GM12878 (cell line): ENCODE measurements around the gene MMP20. TPM values are rescaled to one million over a fixed set of nuclear protein-coding genes. Genes with fewer than 3 reads are reported as not detected.
A peak's percentile ranks its signal among the peaks of the same experiment; 100 is the strongest.

ENCODE experiments used
- ATAC-seq: fragments of 200-7000 bp; cut with Tn5 transposase; 3 replicates; pipeline ENCODE4 v1.9.1; 2020; ENCODE audit warnings: mild to moderate bottlenecking, moderate library complexity
- BruUV-seq: library from RNA; stranded (reverse); fragments of 400-500 nt; replicated peaks from 2 replicates; lab custom pipeline; 2021; lab: Mats Ljungman, UMichigan
- CTCF ChIA-PET: fragments of 300-600 bp; sonication (Branson Sonifier 250); formaldehyde crosslinking; extraction: SDS; loops from one replicate; lab custom pipeline; 2021; ENCODE audit warnings: inconsistent platforms; lab: Yijun Ruan, JAX
- POLR2A ChIA-PET: fragments of 350-600 bp; formaldehyde crosslinking; extraction: SDS; loops from one replicate; lab custom pipeline; 2021; ENCODE audit warnings: inconsistent platforms; lab: Charles Lee
- RAD21 ChIA-PET: fragments of 300-600 bp; sonication (Branson Sonifier 250); formaldehyde crosslinking; loops from one replicate; lab custom pipeline; 2023; ENCODE audit warnings: antibody characterized with exemption; ENCODE audit not compliant: unreplicated experiment; lab: Charles Lee
- SMC1A ChIA-PET: fragments of 300-600 bp; sonication (Branson Sonifier 250); formaldehyde crosslinking; loops from one replicate; lab custom pipeline; 2023; ENCODE audit not compliant: unreplicated experiment, uncharacterized antibody; lab: Charles Lee
- DNase-seq: peaks from one replicate; pipeline ENCODE4 v3.0.0-alpha.2; 2011; ENCODE audit warnings: low read depth, low spot score
- FAIRE-seq: peaks from 3 replicates; lab custom pipeline; 2011; peaks lifted over from hg19 to GRCh38; lab: Jason Lieb, UNC
- H2AFZ ChIP-seq: 2 replicates; pipeline ENCODE4 v1.6.0; 2011; ENCODE audit warnings: low read depth, low read length, control low read depth; ENCODE audit not compliant: control insufficient read depth
- H3K27ac ChIP-seq: 2 replicates; pipeline ENCODE4 v1.5.1; 2011; ENCODE audit warnings: control low read depth; ENCODE audit not compliant: control insufficient read depth, insufficient read depth
- H3K27me3 ChIP-seq, 2 experiments: replicated peaks in 1 of 2; 2 replicates each; pipeline versions ENCODE4 v1.6.0 to v1.6.1; 2011; ENCODE audit warnings: low read length in 1 of 2; ENCODE audit not compliant: control insufficient read depth in 2 of 2, insufficient read depth in 2 of 2
- H3K36me3 ChIP-seq, 2 experiments: 2 replicates each; pipeline ENCODE4 v1.5.1; 2011; ENCODE audit warnings: low read length in 1 of 2; ENCODE audit not compliant: control insufficient read depth in 2 of 2, insufficient read depth in 2 of 2
- H3K4me1 ChIP-seq: 2 replicates; pipeline ENCODE4 v1.6.1; 2011; ENCODE audit warnings: mild to moderate bottlenecking, low read length, moderate library complexity, mixed read lengths; ENCODE audit not compliant: control insufficient read depth, insufficient read depth
- H3K4me2 ChIP-seq: 2 replicates; pipeline ENCODE4 v1.6.0; 2011; ENCODE audit warnings: control low read depth; ENCODE audit not compliant: control insufficient read depth, insufficient read depth
- H3K4me3 ChIP-seq: fragments of 200-600 bp; sonication (generic); 2 replicates; pipeline ENCODE4 v1.5.1; 2016
- H3K79me2 ChIP-seq: 2 replicates; pipeline ENCODE4 v1.6.0; 2011; ENCODE audit warnings: low read length; ENCODE audit not compliant: control insufficient read depth, insufficient read depth
- H3K9ac ChIP-seq: 2 replicates; pipeline ENCODE4 v1.8.0; 2011; ENCODE audit warnings: low read length, control low read depth, mixed read lengths; ENCODE audit not compliant: control insufficient read depth, insufficient read depth
- H3K9me3 ChIP-seq: replicated peaks from 3 replicates; pipeline ENCODE4 v1.5.1; 2011; ENCODE audit warnings: mild to moderate bottlenecking, low read length; ENCODE audit not compliant: control insufficient read depth, insufficient read depth
- H4K20me1 ChIP-seq: 2 replicates; pipeline ENCODE4 v1.6.0; 2011; ENCODE audit not compliant: control insufficient read depth, insufficient read depth
- ATF2 ChIP-seq: IDR thresholded peaks from 2 replicates; pipeline ENCODE4 v1.6.1; 2012; ENCODE audit warnings: low read length, inconsistent platforms
- BCL3 ChIP-seq: IDR thresholded peaks from 2 replicates; pipeline ENCODE4 v1.6.1; 2011; ENCODE audit warnings: borderline replicate concordance, low read depth, mild to moderate bottlenecking, moderate library complexity, low read length; ENCODE audit not compliant: insufficient read depth, poor library complexity, severe bottlenecking
- BHLHE40 ChIP-seq, 2 experiments: fragments of 450-650 bp in 1 of 2; IDR thresholded peaks; 2 replicates each; pipeline ENCODE4 v1.6.1; 2011 to 2017; ENCODE audit warnings: low read depth in 2 of 2, borderline replicate concordance in 1 of 2, improper control_type of control experiment in 1 of 2, low read length in 1 of 2, mild to moderate bottlenecking in 1 of 2
- BRCA1 ChIP-seq: IDR thresholded peaks from 2 replicates; pipeline ENCODE4 v1.6.1; 2011; ENCODE audit warnings: low read depth, low read length, improper control_type of control experiment
- CBX5 ChIP-seq: sonication (generic); IDR thresholded peaks from 2 replicates; pipeline ENCODE4 v1.6.1; 2016; ENCODE audit warnings: low read depth, moderate library complexity, mild to moderate bottlenecking, inconsistent platforms
- CREB1 ChIP-seq: IDR thresholded peaks from 2 replicates; pipeline ENCODE4 v1.6.1; 2012; ENCODE audit warnings: low read depth, mild to moderate bottlenecking, inconsistent platforms
- CREM ChIP-seq: IDR thresholded peaks from 2 replicates; pipeline ENCODE4 v1.6.1; 2014; ENCODE audit warnings: antibody characterized with exemption, low read depth
- EGR1 ChIP-seq, 2 experiments: IDR thresholded peaks; 1 replicate in 1 of 2; 2 replicates in 1 of 2; pipeline ENCODE4 v1.6.1; 2011 to 2012; ENCODE audit warnings: low read depth in 2 of 2, low read length in 2 of 2, borderline replicate concordance in 1 of 2, mild to moderate bottlenecking in 1 of 2, moderate library complexity in 1 of 2
- ESRRA ChIP-seq: IDR thresholded peaks from 2 replicates; pipeline ENCODE4 v1.6.1; 2012; ENCODE audit warnings: mild to moderate bottlenecking, low read length, improper control_type of control experiment
- FOXM1 ChIP-seq: IDR thresholded peaks from 2 replicates; pipeline ENCODE4 v1.6.1; 2012; ENCODE audit warnings: low read depth, mild to moderate bottlenecking, inconsistent platforms, low read length, moderate library complexity
- GABPA ChIP-seq: IDR thresholded peaks from 2 replicates; pipeline ENCODE4 v1.6.1; 2014; ENCODE audit warnings: antibody characterized with exemption, low read depth, mild to moderate bottlenecking, inconsistent platforms
- GATAD2B ChIP-seq: fragments of 450-650 bp; conservative IDR thresholded peaks from 2 replicates; pipeline ENCODE4 v1.6.1; 2017; ENCODE audit warnings: low read depth, mild to moderate bottlenecking, moderate library complexity
- MEF2B ChIP-seq: fragments of 450-650 bp; IDR thresholded peaks from 2 replicates; pipeline ENCODE4 v1.6.1; 2018; ENCODE audit warnings: mild to moderate bottlenecking, moderate library complexity; ENCODE audit not compliant: partially characterized antibody, poor library complexity, severe bottlenecking
- MYB ChIP-seq: fragments of 150-350 bp; IDR thresholded peaks from 2 replicates; pipeline ENCODE4 v1.6.1; 2014; ENCODE audit warnings: mild to moderate bottlenecking, low read depth, low read length, borderline replicate concordance
- NBN ChIP-seq: fragments of 450-650 bp; IDR thresholded peaks from 2 replicates; pipeline ENCODE4 v1.6.1; 2016
- PAX8 ChIP-seq: fragments of 450-650 bp; IDR thresholded peaks from 2 replicates; pipeline ENCODE4 v1.6.1; 2017; ENCODE audit warnings: mild to moderate bottlenecking, moderate library complexity
- RB1 ChIP-seq: fragments of 450-650 bp; formaldehyde crosslinking; IDR thresholded peaks from 2 replicates; pipeline ENCODE4 v1.6.1; 2017; ENCODE audit warnings: mild to moderate bottlenecking, borderline replicate concordance
- TCF3 ChIP-seq: IDR thresholded peaks from 2 replicates; pipeline ENCODE4 v1.6.1; 2012; ENCODE audit warnings: low read depth, mild to moderate bottlenecking, low read length, borderline replicate concordance; ENCODE audit not compliant: insufficient read depth
- TCF7 ChIP-seq: IDR thresholded peaks from 2 replicates; pipeline ENCODE4 v1.6.1; 2014; ENCODE audit warnings: antibody characterized with exemption, borderline replicate concordance
- whole genome bisulfite sequencing: methylation state at CpG from one replicate; pipeline ENCODE4 v1.1.6; 2016; ENCODE audit warnings: low lambda C conversion rate; ENCODE audit not compliant: insufficient replicate concordance, insufficient coverage; ENCODE audit errors: missing lambda C conversion rate; 5-methylcytosine and 5-hydroxymethylcytosine counted together
- in situ Hi-C: fragments of 300-500 bp; cut with MboI; formaldehyde crosslinking; loops from 9 replicates; pipeline ENCODE4 v1.14.3; 2018; ENCODE audit warnings: mixed read lengths
- intact Hi-C: fragments of 100-400 bp; cut with micrococcal nuclease; formaldehyde crosslinking; loops from one replicate; pipeline ENCODE4 v1.14.2; 2022; ENCODE audit not compliant: unreplicated experiment
- polyA plus RNA-seq, 11 experiments: library from polyadenylated mRNA; depleted of rRNA in 4 of 11; unstranded in 6 of 11; stranded (reverse) in 5 of 11; fragments of >200 nt; fragmentation: Nextera tagmentation in 4 of 11; fragmentation: Illumina TruSeq in 1 of 11; extraction: Ambion mirVana in 4 of 11; extraction: Trizol in 1 of 11; gene quantifications; 1 replicate in 1 of 11; 2 replicates in 10 of 11; pipeline versions ENCODE4 v1.2.1 to v1.2.3, GENCODE V29; 2011 to 2016; ENCODE audit warnings: inconsistent platforms in 2 of 11, missing spikeins in 2 of 11, low read depth in 1 of 11
- total RNA-seq, 4 experiments: library from RNA; depleted of rRNA in 3 of 4; stranded (reverse); fragments of >200 nt in 3 of 4; fragmentation: Illumina TruSeq in 1 of 4; extraction: Trizol in 1 of 4; gene quantifications; 2 replicates each; pipeline versions ENCODE4 v1.2.1 to v1.2.3, GENCODE V29; 2013 to 2021
- TF ChIP-seq, protein P1 (sequence below): fragments of 450-650 bp; IDR thresholded peaks from 2 replicates; pipeline ENCODE4 v1.6.1; 2017; ENCODE audit warnings: low read depth, mild to moderate bottlenecking, moderate library complexity

Gene MMP20
- total and polyA plus RNA-seq, 10 of the 15 experiments (the other 5 are each of a cell fraction or from before 2014, with no cell fraction given) = 0.10 to 0.57 (median 0.19) TPM; not detected in 2

GRCh38 chr11:102546923-102547471, 78.1 kb downstream of the MMP20 start:
- no peak overlapping the region for H3K9ac ChIP-seq
- SMC1A ChIA-PET = interaction anchor here (0.7 to 18.2 kb wide), 27 partner anchors 10 to 253 kb away, joined by 3 to 399 read pairs (median 10); partner anchors contain the start of gene MMP7
- WGBS = 0% methylated on average over 3 of the region's 3 CpGs
- peak overlapping the region; percentile 1; the same call in 1 of the 2 replicates for H2AFZ ChIP-seq
- DNase-seq = peak; percentile 93
- peak overlapping the region; percentile 15; the same call in 1 of the 2 replicates for H3K4me2 ChIP-seq
- H4K20me1 ChIP-seq = no peaks in the 10 kb centered on the region
- no peak overlapping the region for H3K4me3 ChIP-seq
- H3K4me1 ChIP-seq = peaks cover 37% of the 10 kb centered on the region
- H3K79me2 ChIP-seq = no peaks in the 10 kb centered on the region
- H3K27ac ChIP-seq = peak overlapping the region; percentile 68; the same call in 1 of the 2 replicates
- in situ Hi-C loops (no loop called here), intact Hi-C loops (loop anchor here (1.0 to 2.0 kb wide), 6 partner anchors 13 to 201 kb away; no protein-coding TSS in a partner anchor)
- CTCF ChIA-PET = interaction anchor here (0.7 to 9.1 kb wide), 19 partner anchors 9 to 205 kb away, joined by 3 to 110 read pairs (median 4); partner anchors contain the start of gene MMP7
- RAD21 ChIA-PET = interaction anchor here (0.7 to 5.6 kb wide), 34 partner anchors 8 to 252 kb away, joined by 3 to 90 read pairs (median 8); partner anchors contain the start of gene MMP7
- peak; percentile 71 for FAIRE-seq
- peak; percentile 81 for ATAC-seq
- no peaks in the 10 kb centered on the region for H3K36me3 ChIP-seq
- no peaks in the 10 kb centered on the region for H3K27me3 ChIP-seq
- BruUV-seq = no TSS peak
- POLR2A ChIA-PET = interaction anchor here (0.8 to 5.0 kb wide), 12 partner anchors 9 to 66 kb away, joined by 3 to 41 read pairs (median 8); no protein-coding TSS in a partner anchor
- H3K9me3 ChIP-seq = no peaks in the 10 kb centered on the region
- TF ChIP-seq, protein P1, sequence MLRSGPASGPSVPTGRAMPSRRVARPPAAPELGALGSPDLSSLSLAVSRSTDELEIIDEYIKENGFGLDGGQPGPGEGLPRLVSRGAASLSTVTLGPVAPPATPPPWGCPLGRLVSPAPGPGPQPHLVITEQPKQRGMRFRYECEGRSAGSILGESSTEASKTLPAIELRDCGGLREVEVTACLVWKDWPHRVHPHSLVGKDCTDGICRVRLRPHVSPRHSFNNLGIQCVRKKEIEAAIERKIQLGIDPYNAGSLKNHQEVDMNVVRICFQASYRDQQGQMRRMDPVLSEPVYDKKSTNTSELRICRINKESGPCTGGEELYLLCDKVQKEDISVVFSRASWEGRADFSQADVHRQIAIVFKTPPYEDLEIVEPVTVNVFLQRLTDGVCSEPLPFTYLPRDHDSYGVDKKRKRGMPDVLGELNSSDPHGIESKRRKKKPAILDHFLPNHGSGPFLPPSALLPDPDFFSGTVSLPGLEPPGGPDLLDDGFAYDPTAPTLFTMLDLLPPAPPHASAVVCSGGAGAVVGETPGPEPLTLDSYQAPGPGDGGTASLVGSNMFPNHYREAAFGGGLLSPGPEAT = peak; percentile 96
- TF ChIP-seq CREM (peak; percentile 90), MEF2B (peak; percentile 99), NBN (peak; percentile 86), TCF3 (no peak), GATAD2B (peak; percentile 96), BCL3 (peak; percentile 66), PAX8 (no peak), ESRRA (no peak), TCF7 (no peak), ATF2 (peak; percentile 95), BRCA1 (no peak), GABPA (0 out of 2 replicates have a peak, but pooled peaks have one; percentile 55), FOXM1 (peak; percentile 92; the same call in 1 of the 2 replicates), CBX5 (no peak), BHLHE40 (IDR thresholded peaks at IDR 0.05; ENCODE audit: borderline replicate concordance in 1 of 2, low read depth in 2 of 2, low read length in 1 of 2) (peak; percentile 74 to 85), EGR1 (IDR thresholded peaks at IDR 0.05; ENCODE audit: borderline replicate concordance in 1 of 2, low read depth in 2 of 2, low read length in 2 of 2) (peak in 1 of 2 experiments; percentile 43; a peak in 1 of 3 replicates), CREB1 (peak; percentile 92), MYB (no peak), RB1 (peak; percentile 58; the same call in 1 of the 2 replicates)
